ENCODE results near the gene MEAF6.
"Not testable (repeated sequence)": the region's sequence is repeated elsewhere in the genome, so short reads cannot be mapped to it uniquely, and the experiment has no call there.

The MEAF6 gene

DNA sequence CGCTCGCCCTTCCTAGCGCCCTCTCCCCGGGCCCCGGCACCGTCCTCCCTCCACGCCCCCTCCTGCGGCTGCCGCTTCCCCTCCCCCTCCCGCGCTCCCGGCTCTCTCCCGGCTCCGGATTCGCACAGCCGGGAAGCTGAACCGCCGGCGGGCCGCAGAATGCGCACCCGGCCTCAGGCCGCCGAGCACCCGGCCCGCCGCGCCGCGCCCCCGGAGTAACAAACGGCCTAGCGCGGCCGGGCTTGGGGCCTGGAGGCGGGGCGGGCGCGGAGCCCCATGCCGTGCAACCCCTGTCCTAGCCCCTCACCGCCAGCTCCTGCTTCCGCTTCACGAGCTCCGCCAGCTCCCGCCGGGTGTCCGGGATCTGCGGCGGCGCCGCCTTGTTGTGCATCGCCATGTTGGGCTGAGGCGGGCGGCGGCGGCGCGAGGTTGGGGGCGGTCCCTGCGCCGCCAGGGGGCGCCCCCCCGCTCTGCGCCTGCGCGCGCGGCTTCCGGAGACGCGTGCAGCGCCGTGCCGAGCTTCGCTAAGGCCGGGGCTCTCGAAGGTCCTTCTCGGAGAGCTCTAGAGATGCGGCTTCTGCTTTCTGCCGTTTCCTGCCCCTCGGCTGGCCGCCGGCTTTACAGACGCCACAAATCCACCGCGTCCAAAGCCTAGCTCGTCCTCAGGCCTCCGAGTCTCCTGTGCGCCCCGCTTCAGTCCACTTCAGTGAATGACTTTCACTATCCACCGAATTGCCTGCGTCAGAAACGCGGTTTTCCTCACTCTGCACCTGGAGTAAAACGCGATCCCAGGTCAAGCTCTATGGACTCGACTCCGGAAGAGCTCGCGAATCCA lies at the start of gene MEAF6:
MEAF6 (minus strand) TSS at position 417 of the 835 bp plus-strand sequence; CDS start at position 397, 20 bp downstream.
- ATAC-seq: peak; percentile 92 to 93

DNA sequence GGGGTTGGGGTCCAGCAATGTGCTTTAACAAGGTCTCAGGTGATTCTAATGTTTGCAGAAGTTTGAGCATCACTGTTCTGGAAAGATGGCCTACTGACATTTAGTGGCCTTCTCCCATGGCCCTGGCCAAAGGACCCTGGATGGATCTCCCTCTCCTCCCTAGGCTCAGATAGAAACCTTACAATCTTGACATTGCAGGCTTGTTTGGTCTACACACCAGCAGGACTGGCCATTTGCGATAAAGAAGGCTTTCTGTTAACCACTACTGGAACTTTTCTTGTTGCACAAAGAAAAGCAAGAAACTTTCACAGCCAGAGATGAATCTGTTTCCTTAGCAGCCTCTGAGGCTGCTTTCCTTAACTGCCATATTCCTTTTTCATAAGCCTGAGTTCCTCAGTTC lies 48.4 kb upstream of the MEAF6 start:
- ATAC-seq: no peak

DNA sequence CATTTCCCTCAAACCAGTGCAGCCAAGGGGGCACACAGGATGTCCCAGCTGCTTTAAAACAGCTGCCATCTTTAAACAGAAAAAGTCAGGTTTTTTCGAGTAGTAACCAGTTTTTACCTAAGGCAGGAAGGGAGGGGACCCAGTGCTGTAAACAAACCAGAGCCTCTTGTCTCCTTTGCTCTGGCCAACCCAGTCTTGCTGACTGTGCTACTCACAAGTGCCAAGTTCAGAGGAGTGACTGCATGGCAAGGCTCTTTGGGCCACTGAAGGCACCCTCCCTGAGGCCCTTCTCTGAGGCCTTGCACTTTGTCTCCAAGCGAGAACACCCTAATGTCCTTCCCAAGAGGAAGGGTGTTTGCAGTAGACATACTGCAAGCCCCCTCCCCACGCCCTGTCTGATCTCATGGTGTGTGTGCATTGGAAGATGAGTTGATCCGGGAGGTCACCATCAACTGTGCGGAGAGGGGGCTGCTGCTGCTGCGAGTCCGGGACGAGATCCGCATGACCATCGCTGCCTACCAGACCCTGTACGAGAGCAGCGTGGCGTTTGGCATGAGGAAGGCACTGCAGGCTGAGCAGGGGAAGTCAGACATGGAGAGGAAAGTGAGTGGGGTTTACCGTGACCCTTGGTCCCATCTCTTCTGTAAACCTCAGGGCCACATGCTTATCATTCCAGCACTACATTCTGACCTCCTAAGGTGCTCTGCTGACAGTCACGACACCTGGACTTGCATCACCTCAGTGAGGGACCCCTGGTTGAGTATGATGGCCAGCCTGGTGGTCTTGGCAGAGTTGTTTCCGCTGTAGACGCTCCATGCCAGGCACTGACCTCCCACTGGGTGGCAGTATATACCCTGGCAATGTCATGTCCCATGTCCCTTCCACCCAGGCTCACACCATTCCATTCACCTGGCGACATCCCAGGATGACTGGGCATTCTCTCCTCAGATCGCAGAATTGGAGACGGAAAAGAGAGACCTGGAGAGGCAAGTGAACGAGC lies 46.9 kb upstream of the MEAF6 start:
- ATAC-seq: no peak

DNA sequence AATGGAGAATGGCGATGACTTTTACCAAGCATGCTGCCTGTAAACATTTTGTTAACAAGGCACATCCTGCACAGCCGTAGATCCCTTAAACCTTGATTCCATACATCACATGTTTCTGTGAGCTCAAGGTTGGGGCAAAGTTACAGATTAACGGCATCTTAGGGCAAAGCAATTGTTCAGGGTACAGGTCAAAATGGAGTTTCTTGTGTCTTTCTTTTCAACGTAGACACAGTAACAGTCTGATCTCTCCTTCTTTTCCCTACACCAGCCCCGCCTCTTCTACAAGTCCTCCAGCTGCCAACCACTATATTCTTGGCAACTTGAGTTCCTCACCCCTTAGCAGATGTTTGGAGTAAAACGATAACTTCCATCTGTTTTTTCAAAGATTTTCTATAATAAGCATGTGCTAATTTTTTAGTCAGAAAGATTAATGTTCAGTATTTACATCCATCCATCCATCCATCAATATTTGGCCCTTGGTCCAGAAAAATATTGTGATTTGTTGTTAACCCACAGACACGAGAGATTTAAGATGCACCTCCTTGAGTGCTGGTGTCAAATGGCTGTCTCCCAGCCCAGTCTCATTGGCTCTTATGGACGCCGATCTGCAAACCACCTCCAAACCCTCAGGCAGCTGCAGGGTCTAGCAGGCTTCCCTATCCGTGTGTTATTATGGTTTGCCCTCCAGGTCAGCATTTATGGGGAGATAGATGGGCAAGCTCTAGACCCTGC lies 46.0 kb upstream of the MEAF6 start:
- no peak for ATAC-seq

DNA sequence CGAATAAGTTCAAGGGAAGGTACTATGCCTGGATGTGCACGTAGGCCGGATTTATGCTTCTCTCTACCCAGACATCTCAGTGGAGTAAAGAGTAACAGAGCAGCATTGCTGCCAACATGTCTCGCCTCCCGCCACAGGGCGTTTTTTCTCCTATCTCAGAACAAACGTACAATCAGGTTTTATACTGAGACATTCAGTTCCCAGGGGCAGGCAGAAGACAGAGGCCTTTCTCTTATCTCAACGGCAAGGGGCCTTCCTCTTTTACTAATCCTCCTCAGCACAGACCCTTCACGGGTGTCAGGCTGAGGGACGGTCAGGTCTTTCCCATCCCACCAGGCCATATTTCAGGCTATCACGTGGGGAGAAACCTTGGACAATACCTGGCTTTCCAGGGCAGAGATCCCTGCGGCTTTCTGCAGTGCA lies 45.4 kb upstream of the MEAF6 start:
- ATAC-seq: not testable (repeated sequence)

DNA sequence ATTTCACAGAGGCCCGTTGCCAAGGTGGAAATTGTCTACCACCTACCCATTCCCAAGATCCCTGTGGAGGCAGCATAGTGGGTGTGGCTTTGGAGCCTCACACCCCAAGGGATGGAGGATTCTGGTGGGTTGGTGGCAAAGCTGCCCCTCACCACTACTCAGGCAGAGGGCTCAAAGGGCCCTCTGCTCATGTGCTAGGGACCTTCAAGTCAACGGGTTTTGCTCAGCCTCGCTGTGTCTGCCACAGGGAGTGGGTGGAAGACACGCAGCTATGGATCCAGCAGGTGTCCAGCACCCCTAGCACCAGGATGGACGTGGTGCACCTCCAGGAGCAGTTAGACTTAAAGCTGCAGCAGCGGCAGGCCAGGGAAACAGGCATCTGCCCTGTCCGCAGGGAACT lies 44.5 kb upstream of the MEAF6 start:
- no peak for ATAC-seq

DNA sequence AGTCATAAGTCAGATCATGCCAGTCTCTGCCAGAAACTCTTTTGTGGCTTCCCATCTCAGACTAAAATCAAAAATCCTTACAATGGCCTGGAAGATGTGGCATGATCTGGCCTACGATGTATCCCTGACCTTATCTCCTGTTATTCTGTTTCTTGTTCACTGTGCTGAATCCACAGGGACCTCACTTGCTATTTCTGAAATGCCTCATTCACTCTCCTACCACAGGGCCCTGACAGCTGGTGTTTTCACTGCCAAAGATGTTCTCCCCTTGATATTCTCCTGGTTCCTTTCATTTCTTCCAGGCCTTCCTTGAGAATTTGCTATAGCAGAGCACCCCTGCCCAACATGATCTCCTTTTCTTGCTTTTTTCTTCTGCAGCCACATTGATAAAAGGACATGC lies 43.8 kb upstream of the MEAF6 start:
- ATAC-seq: no peak

DNA sequence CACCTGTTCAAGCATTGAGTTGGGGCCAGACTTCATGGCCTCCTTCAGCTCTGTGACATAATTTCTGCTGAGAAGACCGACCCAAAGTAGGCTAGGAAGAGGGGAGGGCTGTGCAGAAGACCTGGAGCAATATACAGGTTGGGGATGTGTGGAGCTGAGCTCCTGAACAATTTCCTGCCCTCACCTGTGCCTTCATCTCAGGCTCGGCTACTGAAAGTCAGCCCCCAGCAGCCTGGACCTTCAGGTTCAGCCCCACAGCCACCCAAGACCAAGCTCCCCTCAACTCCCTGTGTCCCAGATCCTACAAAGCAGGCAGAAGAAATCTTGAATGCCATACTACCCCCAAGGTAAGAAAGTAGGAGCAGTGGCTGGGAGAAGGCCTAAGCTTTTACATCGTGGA lies 42.8 kb upstream of the MEAF6 start:
- no peak for ATAC-seq

DNA sequence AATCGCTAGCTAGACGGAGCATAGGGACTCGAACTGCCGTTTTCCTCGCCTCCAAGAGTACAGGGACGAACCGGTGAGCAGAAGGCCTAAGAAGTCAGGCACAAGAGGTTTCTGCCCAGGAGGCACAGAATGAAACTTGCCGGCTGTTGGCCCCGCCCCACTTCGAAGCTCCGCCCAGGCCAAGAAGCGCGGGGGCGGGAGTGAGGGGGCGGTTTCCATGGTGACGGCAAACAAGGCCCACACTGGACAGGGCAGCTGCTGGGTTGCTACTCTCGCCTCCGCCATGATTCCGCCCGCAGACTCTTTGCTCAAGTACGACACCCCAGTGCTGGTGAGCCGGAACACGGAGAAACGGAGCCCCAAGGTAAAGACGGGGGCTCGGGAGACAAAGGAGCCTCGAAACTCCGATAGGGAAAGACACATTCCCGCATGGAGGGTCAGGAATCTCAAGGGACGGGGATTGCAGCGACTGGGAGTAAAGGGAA lies 42.2 kb upstream of the MEAF6 start, which contains the start of gene DNALI1:
DNALI1 (plus strand) TSS at position 229 of the 485 bp plus-strand sequence; CDS start at position 284, 55 bp downstream.
- no peak for ATAC-seq

DNA sequence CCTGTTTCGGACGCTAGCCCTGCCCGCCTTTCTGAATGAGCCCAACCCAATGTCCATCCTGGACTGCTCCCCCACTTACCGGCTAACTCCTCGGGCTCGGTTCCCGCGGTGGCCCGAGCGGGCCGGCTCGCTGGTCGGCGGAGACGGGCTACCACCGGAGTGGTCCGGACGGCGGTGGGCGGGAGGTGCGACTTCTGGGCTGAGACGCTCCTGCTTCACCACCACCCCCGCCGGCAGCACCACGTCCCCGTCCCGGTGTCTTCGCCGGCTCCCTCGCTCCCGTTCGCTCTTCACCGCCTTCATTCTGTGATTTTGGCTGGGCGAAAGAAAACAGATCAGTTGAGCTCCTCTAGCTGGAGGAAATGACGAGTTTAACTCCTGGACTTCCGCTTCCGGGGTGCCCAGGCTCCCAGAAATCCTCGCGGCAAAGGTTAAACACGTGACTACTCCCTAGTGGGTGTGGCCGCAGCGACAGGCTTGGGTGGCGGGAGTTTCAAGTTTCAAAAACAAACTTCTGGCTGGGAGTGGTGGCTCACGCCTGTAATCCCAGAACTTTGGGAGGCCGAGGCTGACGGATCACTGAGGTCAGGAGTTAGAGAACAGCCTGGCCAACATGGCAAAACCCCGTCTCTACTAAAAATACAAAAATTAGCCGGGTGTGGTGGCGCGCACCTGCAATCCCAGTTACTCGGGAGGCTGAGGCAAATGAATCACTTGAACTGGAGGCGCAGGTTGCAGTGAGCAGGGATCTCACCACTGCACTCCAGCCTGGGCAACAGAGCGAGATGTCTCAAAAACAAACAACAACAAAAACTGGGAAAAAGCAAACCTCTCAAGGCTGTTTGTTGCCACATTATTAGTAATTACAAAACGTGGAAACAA lies 39.6 kb upstream of the MEAF6 start, which contains the start of gene SNIP1:
SNIP1 (minus strand) TSS at position 367 of the 882 bp plus-strand sequence; CDS start at position 303, 64 bp downstream.
- peak; percentile 97 to 99 for ATAC-seq

DNA sequence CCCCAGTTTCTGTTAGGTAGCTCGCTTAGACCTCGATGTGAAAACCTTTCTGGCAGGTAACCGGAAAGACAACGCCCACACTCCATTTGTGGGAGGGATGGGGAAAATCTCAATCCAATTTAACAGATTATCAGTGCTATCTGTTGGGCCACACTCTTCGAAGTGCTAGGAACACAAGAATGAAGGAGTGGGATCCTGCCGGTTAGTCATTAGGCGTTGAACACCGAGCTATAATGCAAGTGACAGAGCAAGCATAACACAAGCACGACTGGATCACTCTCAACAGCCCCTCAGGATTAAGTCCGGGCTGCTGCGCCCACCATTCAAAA lies 39.0 kb upstream of the MEAF6 start:
- ATAC-seq: peak in 1 of 2 donors; percentile 28

DNA sequence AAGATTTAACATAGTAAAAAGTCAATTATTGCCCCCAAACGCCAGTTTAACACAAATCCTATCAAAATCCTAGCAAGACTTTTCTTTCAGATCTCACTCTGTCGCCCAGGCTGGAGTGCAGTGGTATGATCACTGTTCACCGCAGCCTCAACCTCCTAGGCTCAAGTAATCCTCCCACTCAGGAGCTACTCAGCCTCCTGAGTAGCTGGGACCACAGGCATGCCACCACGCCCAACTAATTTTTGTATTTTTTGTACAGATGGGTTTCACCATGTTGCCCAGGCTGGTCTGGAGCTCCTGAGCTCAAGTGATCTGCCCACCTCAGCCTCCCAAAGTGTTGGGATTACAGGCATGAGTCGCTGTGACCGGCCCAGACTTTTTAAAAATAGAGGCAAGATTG lies 34.8 kb upstream of the MEAF6 start:
- no peak for ATAC-seq

DNA sequence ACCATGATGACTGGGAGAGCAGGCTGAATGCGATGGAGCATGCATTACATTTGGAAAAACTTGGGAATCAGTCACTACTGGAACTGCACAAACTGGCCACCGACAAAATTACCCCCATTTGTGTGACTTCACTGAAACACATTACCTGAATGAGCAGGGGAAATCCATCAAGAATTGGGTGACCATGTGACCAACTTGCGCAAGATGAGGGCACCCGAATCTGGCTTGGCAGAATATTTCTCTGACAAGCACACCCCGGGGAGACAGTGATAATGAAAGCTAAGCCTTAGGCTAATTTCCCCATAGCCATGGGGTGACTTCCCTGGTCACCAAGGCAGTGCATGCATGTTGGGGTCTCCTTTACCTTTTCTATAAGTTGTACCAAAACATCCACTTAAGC lies 30.5 kb upstream of the MEAF6 start:
- no peak for ATAC-seq

DNA sequence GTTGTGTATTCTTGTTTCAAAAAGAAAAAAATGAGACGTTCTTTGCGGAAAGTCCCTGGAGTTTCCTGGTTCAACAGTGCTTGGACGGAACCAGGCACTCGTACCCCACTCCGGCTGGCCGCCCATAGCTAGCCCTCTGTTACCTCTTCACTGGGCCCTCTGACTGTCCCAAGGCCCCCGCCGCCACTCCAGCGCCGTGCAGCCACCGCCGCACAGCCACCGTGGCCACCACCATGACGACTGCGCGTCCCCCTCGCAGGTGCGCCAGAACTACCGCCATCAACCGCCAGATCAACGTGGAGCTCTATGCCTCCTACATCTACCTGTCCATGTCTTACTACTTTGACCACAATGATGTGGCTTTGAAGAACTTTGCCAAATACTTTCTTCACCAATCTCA lies 30.0 kb upstream of the MEAF6 start:
- ATAC-seq: no peak

DNA sequence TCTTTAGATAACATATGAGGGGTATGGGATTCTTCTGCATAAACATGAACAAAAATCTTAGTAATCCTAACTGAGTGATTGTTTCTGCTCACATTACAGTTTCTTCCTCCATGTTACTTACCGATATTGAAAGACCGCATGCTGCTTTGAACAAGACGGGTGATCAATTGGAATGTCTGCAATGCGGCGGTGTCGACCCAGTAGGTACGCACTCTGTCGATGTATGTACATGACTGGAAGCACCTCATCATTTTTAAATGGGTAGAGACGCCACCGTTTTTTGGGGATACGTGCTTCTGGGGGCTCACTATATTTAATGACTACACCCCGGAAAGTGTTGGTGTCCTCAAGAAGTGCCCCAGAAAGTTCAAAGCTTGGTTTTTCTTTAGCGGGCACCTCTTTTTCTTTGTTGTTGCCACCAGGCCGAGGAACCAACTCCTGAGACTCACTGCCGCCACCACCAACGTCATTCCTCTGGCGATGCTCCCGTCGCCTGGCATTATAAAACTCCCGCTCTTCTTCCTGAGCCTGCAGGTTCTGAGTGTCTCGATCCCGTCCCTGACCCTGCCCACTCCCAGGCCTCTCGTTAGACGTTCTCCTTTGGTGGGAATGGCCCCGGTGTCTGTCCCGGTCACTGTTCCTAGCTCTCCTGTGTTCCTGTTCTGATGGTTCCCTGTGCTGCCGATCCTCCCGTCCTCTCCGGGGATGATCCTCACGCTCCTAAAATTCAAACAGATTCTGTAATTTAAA lies 25.6 kb upstream of the MEAF6 start:
- ATAC-seq: no peak

DNA sequence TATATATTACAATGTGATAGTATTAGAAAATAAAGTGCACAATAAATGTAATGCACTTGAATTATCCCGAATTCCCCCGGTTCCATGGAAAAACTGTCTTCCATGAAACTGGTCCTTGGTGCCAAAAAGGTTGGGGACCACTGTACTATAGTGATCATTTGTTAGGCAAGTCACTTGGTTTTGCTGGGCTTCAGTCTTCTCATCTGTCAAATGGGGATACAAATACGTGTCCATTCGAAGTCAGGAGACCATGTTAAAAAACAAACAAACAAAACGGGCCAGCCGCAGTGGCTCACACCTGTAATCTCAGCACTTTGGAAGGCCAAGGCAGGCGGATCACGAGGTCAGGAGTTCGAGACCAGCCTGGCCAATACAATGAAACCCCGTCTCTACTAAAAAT lies 24.6 kb upstream of the MEAF6 start:
- not testable (repeated sequence) for ATAC-seq

DNA sequence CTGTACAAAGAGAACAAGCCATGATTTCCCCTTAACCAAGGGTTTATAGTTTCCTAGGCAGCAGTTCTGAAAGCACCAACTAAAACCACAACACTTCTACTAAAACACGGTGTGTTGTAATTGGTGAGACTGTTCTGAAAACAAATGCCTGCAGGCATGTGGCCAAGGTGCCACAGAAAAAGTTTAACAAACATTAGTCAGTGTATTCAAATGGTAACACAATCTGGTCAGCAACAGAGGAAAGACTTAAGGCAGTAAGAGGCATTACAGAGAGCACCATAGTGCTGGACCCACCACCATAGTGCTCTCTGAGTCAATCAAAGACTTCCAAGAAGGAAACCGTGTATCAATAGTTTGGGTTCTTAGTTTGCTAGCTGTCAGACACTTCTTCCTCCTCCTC lies 22.8 kb upstream of the MEAF6 start:
- ATAC-seq: peak in 1 of 2 donors; percentile 36

DNA sequence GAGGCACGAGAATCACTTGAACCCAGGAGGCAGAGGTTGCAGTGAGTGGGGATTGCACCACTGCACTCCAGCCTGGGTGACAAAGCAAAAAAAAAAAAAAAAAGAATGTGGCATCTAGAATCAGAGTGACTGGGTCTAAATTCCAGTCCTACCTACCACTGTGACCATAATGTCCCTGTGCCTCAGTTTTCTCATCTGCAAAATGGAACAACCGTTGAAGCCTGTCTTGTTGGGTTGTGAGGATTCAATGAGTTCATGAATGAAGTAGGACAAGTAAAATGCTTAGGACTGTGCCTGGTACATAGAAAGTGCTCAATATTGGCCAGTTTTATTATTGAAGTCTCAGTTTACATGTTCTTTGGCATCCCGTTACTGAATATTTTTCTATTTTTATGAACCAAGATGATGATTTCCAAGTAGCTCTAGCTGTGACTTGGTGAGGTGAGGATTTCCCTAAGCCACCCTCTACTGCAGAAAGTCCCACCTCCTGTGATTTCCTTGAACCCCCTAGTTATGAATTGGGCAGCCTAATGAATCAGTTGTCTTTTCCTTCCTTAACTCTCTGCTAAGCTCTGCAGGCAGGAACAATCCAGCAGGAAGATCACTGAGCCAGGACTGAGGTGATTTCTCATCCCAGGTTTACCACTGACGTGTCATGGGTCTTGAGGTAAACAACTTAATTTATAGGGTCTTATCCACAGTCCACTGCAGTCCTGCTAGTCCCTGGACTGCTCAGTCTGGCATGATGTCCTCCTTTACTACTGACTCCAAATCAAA lies 18.9 kb upstream of the MEAF6 start:
- ATAC-seq: no peak

DNA sequence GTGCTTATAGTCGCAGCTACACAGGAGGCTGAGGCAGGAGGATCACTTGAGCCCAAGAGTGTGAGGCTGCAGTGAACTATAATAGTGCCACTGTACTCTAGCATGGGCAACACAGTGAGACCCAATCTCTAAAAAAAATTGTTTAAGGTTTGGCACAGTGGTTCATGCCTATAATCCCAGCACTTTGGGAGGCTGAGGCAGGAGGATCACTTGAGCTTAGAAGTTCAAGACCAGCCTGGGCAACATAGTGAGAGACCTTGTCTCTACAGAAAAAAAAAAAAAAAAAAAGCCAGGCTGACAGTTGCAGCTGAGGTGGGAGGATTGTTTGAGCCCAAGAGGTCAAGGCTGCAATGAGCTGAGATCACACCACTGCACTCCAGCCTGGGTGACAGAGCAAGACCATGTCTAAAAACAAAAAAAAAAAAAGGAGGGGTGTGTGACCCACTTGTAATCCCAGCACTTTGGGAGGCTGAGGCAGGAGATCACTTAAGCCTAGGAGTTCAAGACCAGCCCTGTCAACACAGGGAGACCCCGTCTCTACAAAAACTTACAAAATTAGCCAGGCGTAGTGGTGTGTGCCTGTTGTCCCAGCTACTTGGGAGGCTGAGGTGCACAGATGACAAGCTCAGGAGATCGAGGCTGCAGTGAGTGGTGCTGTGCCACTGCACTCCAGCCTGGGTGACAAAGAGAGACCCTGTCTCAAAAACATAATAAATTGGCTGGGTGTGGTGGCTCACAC lies 18.0 kb upstream of the MEAF6 start:
- ATAC-seq: not testable (repeated sequence)

Data from activated CD4-positive, CD25-positive, alpha-beta regulatory T cell treated with anti-CD3 and anti-CD28 coated beads, Interleukin-2, amount 50 U/mL, for 24 hours (primary cell).